T-helper 1 cell (primary cell): ENCODE data around the gene ACY1.
A peak's percentile ranks its signal among the peaks of the same experiment; 100 is the strongest.
"Not testable (repeated sequence)": the region's sequence is repeated elsewhere in the genome, so short reads cannot be mapped to it uniquely, and the experiment has no call there.

Source experiments
- DNase-seq, 5 donors: peaks; one replicate each; pipeline ENCODE4 v3.0.0-alpha.2; 2012 to 2020

The ACY1 gene

GRCh38 chr3:51985063-51985462 lies 1.7 kb downstream of the ACY1 start:
- DNase-seq: no peak

- no peak for DNase-seq
Measured at GRCh38 chr3:51986010-51986947, 2.9 kb downstream of the ACY1 start.

GRCh38 chr3:51987568-51987967 lies 4.2 kb downstream of the ACY1 start:
- DNase-seq: no peak

DNA sequence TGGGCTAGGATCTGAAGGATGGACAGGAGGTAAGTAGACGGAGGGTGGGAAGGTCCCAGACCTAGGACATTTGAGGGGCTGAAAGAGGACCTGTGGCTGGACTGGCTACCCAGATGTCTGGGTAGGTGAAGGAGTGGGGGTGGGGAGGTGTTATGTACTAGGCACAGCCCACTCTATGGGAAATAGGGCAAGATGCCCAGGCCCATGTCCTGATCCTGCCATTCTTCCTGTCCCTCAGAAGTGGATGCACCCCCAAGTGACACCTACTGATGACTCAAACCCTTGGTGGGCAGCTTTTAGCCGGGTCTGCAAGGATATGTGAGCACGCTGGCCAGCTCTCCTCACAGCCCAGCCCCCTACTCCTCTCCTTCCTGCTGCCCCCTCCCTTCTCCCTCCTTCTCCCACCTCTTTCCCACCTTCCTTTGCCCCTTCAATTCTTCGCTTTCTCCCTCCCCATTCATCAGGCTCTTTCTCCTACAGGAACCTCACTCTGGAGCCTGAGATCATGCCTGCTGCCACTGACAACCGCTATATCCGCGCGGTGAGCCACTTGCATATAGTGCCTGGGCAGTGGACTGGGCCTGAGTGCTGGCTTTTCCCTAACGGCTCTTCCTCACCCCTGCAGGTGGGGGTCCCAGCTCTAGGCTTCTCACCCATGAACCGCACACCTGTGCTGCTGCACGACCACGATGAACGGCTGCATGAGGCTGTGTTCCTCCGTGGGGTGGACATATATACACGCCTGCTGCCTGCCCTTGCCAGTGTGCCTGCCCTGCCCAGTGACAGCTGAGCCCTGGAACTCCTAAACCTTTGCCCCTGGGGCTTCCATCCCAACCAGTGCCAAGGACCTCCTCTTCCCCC lies 5.2 kb downstream of the ACY1 start:
- no peak for DNase-seq

DNA sequence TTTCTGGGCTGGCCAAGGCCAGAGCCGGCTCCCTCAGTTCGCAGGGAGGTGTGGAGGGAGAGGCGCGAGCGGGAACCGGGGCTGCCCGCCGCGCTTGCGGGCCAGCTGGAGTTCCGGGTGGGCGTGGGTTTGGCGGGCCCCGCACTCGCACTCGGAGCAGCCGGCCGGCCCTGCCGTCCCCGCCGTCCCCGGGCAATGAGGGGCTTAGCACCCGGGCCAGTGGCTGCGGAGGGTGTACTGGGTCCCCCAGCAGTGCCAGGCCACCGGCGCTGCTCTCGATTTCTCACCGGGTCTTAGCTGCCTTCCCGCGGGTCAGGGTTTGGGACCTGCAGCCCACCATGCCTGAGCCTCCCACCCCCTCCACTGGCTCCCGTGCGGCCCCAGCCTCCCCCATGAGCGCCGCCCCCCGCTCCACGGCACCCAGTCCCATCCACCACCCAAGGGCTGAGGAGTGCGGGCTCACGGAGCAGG lies 7.2 kb downstream of the ACY1 start:
- DNase-seq: not testable (repeated sequence)

GRCh38 chr3:51992017-51992682 lies 8.8 kb downstream of the ACY1 start:
- no peak for DNase-seq

GRCh38 chr3:51993657-51994056 lies 10.3 kb downstream of the ACY1 start:
- not testable (repeated sequence) for DNase-seq

- no peak for DNase-seq
Measured at GRCh38 chr3:51994530-51994929, 11.2 kb downstream of the ACY1 start.

DNA sequence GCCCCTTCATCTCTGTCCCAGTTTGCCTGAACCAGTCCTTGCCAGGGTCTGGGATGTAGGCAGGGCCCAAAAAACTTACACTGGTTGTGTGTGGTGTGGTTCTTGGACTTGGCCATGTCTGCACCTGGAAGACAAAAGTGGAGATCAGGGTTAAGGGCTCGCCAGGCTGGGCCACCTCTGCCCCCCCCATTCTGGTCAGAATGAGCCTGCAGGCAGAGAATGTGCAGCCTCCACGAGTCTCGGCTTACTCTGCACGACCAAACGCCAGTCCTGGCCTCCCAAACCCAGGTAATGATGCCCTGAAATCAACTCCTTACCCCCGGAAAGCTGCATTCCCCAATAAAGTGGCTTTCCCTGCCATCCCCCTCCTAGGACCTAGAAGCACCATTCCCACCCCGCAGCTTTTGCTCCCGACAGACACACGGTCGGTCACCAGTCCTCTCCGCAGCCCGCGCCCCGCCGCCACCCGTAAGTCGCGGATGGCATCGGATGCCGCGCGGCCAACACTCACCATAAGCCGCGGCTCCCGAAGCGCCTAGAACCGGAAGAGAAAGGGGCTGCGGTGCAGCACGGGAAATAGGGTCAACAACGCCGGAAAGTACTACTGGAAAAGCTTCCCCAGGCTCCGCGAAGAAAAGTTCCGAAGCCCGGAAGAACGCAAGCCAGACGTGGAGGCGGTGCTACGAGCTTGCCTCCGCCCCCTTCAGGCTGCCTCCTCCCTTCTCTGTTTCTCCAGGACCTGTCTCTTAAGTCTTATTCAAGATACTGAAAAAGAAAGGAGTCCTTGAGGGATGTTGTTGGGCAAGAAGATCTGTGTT lies 12.2 kb downstream of the ACY1 start, which contains the start of gene RPL29:
Gene RPL29 (minus strand): TSS at position 550 of the 818 bp plus-strand sequence. CDS start 434 bp downstream, at position 116.
- DNase-seq: peak; percentile 79 to 95 (median 86)

GRCh38 chr3:51997172-51997571 lies 13.8 kb downstream of the ACY1 start:
- DNase-seq: no peak

GRCh38 chr3:51997935-51998596 lies 14.7 kb downstream of the ACY1 start:
- no peak for DNase-seq

GRCh38 chr3:51998774-51999173 lies 15.4 kb downstream of the ACY1 start:
- no peak for DNase-seq

DNA sequence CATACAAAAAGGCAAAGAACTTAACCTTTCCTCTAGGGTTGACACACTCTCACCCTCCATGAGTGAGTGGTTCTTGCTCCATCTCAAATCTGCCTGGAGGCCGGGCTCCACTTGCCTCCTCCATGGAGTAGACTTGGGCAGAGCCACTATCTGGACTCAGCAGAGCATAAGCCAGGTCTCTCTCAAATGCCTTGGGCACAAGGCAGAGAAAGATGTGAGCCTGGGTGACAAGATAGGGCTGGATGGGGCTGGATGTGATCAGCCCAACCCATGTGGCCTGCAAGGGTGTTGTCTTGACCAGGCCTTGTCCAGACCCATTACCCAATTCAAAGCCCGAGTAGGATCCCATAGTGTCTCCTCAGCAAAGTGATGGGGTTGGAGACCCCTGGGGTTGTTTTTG lies 16.5 kb downstream of the ACY1 start:
- DNase-seq: no peak

DNA sequence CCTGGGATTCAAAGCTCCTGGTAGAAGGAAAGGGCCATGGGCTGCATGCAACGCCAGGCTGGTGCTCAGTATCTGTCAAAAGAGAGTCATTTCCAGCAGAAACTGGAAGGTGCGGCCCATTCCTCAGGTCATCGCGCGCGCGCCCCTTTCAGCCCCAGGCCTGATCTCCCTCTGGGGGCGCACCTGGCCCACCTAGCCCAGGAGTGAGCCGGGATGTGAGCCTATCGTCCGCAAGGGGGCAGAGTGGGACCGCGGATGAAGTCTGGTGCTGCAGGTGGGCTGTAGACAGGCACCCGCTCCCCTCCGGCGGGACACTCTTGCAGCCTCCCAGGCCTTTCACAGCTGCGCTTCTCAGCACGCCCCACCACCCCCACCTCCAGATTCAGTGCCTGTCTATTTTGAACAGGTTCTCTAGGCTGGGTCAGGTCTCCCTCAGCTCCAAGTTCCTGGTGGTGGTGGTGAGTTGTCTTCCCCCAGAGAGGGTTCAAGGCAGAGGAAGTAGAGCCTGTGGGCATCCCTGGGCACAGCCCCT lies 18.2 kb downstream of the ACY1 start:
- DNase-seq: peak; percentile 65 to 84 (median 75)

DNA sequence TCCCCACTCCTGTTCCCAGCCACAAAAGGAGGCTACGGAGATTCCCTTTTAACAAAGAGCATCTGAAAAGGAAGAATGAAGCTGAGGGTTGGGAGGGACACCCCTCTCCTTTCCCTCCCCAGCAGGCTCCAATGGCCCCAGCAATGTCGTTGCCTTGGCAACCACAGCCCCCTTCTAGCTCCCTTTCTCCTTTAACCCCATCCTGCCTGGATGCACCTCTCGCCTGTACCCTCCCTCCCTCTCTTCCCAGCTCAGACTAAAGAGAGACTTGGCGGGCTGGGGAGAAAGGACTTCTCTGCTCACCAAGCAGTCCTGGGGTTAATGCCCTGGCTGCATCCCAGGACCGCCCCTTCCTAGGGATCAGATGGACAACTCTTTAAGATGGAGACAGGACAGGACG lies 19.4 kb downstream of the ACY1 start:
- no peak for DNase-seq

DNA sequence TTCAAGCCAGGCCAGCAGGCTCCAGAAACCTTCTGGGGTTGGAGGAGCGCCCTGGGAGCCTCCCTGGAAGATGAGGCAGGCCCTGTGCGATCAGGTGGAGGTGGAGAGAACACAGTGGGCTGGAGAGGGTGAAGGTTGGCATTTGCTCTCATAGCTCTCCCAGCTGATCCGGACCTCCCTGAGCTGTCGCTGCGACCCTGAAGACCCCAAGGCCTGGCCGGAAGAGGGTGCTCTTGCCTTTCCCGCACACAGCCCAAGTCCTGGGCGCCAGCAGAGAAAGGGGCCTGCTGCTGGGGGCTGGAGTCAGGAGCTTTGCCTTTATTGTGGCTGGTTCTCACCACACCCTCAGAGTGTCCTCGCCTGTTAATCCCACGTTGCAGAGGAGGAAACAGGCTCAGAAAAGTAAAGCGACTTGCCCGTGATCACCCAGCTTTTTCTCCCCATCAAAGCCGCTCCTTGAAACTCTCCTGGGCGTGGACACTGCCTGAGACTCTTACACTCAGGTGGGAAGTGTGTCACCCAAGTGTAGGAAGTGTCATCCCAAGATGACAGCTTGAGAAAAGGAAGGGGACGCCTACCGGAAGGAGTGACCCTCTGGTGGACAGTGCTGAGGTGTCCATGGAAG lies 20.9 kb downstream of the ACY1 start:
- DNase-seq: no peak

- DNase-seq: no peak
Measured at GRCh38 chr3:52004906-52005395, 21.6 kb downstream of the ACY1 start.

- no peak for DNase-seq
Measured at GRCh38 chr3:52005571-52005986, 22.2 kb downstream of the ACY1 start.

DNA sequence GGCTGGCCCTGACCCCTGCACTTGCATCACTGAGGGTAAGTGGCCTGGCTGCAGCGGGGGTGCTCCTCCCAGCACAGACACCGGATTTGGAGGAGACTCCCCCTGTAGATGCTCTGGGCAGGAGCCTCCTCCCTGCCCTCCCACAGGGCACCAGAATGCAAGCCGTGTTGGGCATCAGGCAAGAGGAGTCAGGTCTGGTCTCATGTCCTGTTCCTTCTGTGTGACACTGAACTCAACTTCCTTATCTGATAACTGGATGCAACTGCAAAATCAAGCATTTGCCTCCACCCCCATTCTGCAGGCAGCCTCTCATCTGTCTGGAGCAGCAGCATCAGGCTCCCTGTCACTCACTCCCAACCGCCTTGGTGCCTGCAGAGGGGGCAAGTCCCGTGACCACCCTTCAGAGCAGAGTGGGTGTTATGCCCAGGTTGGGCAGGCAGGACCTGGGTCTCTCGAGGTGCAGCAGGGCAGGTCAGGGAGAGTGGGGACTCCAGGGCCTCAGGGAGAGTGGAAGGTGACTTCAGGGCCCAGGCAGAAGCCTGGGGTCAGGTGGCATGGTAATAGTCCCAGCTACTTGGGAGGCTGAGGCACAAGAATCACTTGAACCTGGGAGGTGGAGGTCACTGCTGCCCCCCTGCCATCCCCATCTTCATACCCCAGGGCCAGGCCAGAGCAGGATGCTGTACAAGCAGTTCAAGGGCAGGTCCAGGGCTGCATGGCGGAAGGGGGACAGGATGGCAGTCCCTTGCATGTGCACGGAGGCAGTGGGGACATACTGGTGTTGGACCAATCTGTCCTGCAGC lies 22.9 kb downstream of the ACY1 start:
- DNase-seq: no peak

- no peak for DNase-seq
Measured at GRCh38 chr3:52006820-52007133, 23.4 kb downstream of the ACY1 start.
